GM19043 (cell line): ENCODE data around the gene METTL22.
A peak's percentile ranks its signal among the peaks of the same experiment; 100 is the strongest.

Experiments used
- ATAC-seq: cut with Tn5 transposase; IDR thresholded peaks from one replicate; pipeline ENCODE4 v1.9.1; 2021; ENCODE audit warnings: low read depth; ENCODE audit not compliant: unreplicated experiment

The METTL22 gene

DNA sequence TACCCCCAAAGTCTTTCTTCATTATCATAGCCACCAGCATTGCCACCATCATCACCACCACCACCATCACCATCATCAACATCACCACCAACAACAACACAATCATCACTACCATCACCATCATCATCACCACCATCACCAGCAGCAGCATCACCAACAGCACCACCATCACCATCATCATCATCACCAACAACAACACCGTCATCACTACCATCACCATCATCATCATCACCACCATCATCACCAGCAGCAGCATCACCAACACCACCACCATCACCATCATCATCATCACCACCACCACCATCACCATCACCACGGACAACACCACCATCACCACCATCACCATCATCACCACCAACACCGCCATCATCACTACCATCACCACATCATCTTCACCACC, 30.7 kb upstream of the METTL22 start:
- ATAC-seq, result no peak

DNA sequence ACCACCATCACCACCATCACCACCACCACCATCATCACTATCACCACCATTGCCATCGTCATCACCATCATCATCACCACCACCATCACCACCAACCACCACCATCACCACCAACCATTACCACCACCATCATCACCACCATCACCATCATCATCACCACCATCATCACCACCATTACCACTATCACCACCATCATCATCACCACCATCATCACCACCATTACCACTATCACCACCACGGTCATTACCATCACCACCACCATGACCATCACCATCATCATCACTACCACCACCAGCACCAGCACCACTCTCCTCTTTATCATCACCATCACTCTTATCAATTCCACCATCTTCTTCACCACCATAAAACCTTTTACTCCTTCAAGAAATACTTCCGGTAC, 30.0 kb upstream of the METTL22 start:
- no peak for ATAC-seq

DNA sequence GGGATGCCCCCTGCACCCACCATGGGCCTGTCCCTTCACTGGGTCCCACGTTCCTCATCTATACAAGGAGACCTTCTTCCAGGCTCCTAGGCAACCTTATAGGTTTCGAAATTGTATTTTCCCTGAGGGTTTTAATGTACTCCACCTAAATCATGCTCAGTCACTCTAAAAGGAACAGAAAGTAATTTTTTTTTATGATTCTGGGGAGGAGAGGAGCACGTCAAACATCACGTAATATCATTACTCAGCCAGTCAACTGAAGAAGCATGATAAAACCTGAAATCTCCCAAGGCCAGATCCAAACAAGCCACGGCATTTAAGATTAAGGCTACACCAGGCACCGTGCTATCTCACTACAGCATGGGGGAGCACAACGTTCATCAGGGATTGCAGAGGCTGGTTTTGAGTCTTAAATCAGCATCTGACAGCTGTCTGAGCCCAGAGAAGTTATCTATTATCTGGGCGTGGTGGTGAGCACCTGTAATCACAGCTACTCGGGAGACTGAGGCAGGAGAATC, 27.3 kb upstream of the METTL22 start:
- no peak for ATAC-seq

DNA sequence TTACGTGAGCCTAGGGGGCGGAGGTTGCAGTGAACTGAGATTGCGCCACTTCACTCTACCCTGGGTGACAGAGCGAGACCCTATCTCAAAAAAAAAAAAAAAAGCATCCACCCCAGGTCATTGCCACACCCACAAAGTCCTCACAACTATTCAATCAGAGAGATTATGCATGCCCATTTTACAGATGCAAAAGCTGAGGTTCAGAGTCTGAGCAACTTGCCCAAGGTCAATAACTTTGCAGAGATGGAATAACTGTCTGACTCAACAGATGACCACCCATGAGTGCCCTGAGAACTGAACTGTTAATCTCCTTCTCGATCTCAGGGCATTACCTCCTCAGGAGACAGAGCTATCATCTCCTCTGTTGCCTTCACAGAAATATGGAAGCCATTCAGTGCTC, 25.7 kb upstream of the METTL22 start:
- ATAC-seq, result no peak

DNA sequence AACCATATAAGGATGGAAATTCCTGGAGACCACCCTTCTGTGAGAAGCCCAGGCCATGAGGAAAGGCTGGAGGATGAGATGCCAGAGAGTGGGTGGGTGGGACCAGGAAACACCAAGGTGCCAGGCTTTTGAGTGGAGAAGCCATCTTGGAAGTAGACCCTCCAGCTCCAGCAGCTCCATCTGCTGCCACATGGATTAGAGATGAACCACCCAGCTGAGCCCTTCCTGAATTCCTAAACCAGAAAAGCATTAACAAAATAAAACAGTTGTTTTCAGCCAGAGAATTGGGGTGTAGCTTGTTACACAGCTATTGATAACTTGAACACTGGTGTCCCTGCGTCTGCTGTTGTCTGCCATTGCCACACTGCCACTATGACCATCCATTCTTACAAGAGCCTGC, 24.9 kb upstream of the METTL22 start:
- ATAC-seq, result no peak

DNA sequence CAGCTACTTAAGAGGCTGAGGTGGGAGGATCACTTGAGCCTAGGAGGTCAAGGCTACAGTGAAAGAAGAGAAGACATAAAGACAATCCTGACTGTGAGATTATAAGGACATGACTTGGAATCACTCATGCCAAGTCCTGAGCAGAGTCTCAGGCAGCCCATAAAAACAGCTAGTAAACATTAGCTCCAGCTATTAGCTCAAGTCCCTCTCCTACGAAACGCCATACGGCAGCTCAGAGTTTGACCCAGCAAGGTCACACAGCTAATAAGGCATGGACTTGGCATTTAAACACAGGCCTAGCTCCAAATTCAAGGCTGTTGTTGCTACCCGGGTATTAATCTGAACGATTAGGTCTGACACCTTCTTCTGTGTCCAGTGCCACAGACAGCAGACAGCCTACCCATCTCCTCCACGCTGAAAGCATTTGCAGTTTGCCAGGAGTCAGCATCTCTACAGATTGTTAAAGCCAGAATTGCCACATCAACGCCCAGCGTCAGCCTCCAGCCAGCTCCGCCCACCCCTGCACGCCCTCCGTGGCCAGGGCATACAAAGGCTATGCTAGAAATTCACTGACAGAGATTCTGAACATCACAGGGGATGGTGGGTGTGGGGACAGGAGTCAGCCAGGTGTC, 21.2 kb upstream of the METTL22 start:
- ATAC-seq, result no peak

DNA sequence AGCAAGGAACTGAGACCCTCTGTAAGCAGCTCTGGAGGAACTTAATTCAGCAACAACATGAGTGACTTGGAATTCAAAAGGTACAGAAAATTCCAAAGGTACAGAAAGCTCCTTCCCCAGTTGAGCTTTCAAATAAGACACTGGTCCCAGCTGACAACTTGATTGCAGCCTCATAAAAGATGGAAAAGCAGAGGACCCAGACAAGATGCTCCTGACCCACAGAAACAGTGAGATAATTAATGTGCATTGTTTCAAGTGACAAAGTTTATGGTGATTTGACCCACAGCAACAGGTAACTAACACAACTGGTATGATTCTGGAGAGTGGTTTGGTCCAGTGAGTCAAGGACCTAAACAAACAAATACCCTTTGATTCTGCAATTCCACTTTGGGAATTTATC, 15.9 kb upstream of the METTL22 start:
- ATAC-seq, result no peak

DNA sequence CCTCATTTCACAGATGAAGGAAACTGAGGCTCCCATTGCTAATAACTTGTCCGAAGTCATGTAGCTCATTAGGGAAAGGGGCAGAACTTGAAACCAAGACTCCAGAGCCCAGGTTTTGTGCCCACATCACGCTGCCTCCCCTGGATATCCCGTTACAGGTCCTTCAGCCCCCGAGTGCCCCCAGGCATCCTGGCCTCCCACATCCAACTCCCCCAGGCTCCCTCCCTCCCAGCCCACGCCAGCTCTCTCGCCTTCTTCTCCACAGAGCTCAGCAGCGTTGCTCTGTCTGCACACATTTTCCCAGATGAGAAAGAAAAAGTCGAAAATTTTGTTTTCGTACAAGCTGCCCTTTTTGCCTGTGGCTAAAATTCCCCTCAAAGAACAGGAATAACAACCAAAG, 14.3 kb upstream of the METTL22 start:
- no peak for ATAC-seq

DNA sequence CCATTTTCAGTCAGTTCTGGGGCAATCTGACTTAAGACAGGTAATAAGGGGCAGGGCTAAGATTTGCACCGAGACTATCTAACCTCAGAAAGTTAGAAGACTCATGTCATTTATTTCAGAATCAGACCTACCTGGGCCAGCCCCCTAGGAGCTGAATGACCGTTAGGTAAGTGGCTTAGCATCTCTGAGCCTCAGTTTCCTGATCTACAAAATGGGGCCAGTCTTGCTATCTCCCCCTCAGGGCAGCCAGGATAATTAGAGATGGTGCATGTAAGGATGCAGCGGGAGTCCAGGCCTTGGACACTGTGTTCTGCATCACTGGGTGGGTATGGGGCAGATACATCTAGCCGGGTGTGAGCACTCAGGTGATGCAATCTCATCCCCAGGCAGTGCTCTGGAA, 10.4 kb upstream of the METTL22 start:
- no peak for ATAC-seq

DNA sequence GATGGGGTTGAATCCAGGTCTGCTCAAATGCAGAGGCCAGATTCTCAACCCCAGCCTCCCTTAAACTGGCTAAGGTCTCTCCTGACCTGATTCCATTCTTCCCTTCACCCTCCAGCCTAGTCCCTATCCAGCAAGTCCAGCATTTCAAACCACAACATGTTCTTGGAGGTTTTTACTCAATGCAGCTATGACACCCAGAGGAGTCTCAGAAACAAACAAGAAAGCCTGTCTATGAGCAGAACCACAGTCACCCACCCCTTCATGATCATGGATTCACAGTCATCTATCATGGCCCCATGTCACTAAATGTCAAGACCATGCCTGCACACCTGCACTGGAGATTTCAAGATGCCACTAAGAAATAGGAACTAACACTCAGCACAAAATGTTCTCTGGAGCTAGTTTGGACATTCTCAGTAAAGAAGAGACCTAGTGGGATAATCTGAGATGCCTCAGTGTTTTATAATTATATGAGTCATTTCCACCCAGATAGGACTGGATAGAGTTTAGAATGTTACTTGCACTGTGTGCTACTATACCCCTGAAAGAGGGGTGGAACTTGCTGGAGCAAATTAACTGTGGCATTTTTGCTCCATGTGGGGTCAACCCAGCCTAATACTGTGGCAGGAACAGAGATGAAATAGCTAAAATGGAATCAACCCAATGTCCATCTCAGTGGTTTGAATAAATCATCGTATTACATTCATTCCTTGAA, 9.5 kb upstream of the METTL22 start:
- ATAC-seq, result no peak

DNA sequence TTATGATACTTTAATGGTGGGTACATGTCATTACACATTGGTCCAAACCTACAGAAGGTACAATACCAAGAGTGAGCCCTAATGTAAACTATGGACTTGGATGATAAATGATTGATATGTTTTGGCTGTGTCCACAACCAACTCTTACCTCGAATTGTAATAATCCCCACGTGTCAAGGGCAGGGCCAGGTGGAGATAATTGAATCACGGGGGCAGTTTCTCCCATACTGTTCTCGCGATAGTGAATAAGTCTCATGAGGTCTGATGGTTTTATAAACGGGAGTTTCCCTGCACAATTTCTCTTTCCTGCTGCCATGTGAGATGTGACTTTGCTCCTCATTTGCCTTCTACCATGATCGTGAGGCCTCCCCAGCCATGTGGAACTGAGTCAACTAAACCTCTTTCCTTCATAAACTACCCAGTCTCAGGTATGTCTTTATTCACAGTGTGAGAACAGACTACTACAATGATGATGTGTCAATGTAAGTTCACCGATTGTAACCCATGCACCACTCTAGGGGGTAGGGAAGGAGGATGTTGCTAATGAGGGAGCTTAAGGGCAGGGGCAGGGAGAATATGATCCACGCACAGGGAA, 7.0 kb upstream of the METTL22 start:
- ATAC-seq, result no peak

DNA sequence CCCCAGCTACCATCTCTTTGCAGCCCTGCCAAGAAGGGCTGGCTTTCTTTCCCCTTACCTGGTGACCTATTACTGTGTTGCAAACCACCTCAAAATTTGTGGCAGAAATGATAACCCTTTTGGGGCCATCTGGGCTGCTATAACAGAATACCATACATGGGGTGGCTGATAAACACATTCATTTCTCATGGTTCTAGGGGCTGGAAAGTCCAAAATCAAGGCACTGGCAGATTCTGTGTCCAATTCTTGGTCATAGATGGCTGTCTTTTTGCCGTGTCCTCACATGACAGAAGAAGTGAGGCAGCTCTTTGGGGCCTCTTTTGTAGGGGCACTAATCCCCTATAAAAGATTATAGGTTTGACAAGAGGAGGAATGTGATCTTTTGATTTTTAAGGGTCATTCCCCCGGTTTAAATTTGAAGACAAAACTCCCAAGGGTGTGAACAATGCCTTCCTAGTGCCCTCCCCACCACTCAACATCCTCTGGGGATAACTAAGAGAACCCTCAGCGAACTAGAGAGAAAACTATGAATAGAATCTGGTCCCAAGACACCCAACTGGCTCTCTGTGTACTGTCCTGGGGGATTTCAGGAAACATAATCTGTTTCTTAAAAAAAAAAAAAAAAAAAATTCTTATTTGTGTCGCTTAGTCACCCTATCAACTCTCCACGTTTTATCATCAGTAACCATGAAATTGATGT, 1.7 kb upstream of the METTL22 start:
- ATAC-seq, result no peak

DNA sequence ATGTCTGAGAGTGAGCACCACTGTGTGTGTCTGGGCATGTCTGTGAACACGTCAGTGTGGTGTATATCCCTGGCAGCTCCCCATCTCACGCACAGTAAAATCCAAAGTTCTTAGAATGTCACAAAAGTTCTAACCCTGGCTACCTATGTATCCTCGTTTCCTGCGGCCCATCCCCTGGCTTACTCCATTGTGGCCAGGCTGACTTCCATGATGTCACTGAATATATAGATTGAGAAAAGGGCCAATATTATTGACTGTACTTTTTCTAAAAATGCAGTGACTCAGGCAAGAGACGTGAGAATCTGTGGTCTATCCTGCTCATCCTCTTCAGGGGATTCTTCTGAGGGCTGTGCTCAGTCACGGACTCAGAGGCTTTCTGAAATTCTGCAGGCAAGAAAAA, 963 bp upstream of the METTL22 start:
- ATAC-seq, result no peak

DNA sequence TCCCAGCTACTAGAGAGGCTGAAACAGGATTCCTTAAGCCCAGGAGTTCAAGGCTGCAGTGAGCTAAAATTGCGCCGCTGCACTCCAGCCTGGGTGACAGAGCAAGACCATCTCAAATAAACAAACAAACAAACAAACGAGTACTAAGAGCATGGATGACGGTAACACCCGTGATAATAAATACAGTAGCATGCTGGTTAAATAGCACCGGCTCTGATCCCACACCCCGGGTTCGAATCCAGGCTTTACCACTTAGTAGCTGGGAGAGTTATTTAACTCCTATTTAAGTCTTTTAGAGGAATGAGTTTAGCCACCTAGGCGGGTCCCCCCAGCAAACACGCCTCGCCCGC, 301 bp upstream of the METTL22 start:
- ATAC-seq, result peak; percentile 6

DNA sequence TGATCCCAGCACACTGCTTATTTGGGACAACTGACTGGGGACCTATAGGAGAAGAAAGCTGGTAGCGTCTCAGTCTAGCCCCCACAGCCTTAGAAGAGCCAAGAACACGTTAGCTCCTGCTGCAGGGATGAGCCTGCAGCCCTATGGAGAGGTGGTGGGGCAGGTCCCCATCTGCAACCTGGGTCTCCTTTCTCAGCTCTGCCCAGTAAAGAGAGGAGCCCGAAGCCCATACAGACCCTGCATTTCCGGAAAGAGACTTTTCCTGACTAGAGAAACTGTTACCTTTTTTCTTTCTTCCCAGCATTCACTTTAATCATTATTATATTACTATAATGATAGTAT, 788 bp downstream of the METTL22 start:
- no peak for ATAC-seq

DNA sequence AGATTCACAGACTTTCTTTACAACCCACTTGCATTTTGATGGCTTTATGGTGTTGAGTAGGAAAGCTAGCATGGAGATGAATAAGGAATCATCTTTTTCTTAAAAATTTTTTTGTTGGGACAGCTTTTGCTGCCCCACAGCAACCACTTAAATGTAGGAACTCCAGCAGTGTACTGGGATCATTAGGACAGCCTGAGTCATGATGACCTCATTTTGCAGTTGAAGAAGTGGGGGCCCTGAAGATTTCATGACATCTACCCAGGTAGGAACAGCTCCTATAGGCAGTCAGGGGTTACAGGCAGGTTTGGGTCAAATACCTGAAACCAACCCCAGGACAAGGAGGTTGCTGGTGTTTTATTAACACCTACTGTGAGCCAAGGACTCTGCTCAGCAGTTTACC, 2.1 kb downstream of the METTL22 start:
- no peak for ATAC-seq

DNA sequence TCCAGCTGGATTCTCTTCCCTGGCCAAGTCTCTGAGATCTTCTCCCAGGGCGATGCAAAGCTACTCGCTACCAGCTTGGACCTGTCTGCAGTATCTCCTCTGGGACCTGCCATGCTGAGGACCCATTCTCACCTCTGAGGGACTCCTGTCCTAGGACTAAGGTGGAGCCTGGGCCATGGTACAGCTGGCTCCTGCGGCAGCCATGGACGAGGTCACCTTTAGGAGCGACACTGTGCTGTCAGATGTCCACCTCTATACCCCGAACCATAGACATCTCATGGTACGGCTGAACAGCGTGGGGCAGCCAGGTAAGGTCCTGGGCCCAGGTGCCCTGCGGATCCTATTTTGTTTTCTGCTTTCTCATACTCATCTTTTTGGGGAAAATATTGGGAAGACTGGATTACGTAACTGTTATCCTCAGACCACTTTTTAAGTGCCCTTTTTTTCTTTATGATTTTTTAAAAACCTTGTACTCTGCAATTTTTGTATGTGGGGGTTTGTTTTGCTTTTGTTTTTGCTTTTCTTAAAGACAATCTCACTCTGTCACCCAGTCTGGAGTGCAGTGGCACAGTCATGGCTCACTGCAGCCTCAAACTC, 4.1 kb downstream of the METTL22 start:
- ATAC-seq, result no peak

DNA sequence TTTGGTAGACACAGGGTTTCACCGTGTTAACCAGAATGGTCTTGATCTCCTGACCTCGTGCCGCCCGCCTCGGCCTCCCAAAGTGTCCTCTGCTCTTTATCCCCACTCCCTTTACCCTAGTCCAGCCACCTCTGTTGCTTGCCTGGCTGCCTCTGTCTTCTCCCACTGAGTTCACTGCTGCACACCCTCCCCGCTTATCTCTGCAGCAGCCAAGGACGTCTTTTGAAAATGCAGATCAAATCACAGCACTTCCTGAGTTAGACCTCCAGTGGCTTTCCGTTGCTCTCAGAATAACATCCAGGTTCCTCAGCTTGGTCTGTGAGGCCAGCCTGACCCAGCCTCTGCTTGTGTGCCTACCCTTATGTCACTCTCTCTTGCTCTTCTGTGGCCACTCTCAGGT, 5.4 kb downstream of the METTL22 start:
- ATAC-seq, result no peak

DNA sequence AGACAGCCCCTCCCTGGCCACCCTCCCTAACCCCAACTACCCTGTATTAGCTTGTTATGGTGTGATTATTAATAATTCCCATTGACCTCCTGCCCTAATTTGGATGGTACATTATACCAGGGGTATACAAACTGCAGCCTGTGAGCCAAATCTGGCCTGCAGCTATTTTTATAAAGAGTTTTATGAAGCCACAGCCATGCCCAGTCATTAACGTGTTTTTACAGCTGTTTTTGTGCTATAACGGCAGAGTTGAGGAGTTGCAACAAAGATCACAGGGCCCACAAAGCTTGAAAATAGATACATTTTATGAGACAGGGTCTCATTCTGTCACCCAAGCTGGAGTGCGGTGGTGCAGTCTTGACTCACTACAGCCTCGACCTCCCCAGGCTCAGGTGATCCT, 6.0 kb downstream of the METTL22 start:
- ATAC-seq, result no peak

DNA sequence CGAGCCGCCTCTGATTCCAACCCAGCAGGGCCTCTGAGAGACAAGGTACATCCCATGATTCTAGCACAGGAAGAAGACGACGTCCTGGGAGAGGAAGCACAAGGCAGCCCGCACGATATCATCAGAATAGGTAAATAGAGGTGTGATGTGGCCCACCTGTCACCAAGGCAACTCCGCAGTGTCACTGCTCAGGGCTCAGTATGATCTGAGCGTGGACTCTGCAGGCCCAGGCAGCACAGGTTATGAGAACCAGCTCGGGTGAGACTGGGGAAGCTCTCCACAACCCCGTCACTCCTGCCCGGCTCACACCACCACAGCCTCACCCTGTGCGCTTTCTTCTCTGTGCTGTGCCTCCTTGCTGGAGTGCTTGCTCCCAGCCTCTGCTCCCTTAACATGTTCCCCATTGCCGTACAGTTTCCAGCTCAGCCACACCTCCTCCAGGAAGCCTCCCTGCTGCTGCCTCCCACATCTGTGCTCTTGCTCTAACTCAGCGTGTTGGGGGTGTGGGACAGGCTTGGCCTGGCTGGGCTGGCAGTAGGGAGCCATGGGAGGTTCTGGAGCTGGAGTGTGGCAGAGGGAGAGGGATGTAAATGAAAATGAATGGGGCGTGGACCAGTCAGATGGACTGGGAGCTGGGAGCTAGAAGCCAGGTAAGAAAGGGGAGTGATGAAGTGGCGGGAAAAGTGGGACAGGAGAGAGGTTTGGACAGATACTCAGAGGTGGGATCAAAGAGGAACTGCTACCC, 7.7 kb downstream of the METTL22 start:
- ATAC-seq, result no peak
